Activated CD4-positive, CD25-positive, alpha-beta regulatory T cell treated with anti-CD3 and anti-CD28 coated beads, Interleukin-2, amount 50 U/mL, for 16 hours (primary cell): ENCODE results near the gene HS3ST1.
"Not testable (repeated sequence)": the region's sequence is repeated elsewhere in the genome, so short reads cannot be mapped to it uniquely, and the experiment has no call there.

Experiments
- DNase-seq: peaks from one replicate; pipeline ENCODE4 v3.0.0-alpha.2; 2020; ENCODE audit warnings: low read depth, low spot score

The HS3ST1 gene

DNA sequence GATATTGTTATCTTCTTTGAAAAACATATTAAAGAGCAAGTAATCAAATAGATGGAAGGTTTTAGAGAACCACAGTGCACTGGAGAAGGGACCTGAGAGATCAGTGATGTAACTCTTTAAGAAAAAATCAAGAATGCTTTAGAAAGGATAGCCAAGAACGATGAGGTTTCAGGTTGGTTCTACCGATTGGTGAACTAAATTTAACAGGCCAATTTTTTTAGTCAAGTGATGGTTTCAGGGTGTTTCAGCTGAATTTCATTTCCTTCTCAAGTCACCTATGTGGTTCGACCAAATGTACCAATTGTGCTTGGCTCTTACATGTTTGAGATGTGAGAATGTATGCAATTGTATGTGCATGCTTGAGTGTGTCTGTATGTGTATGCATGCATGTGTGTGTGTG lies 26.5 kb downstream of the HS3ST1 start:
- no peak for DNase-seq

DNA sequence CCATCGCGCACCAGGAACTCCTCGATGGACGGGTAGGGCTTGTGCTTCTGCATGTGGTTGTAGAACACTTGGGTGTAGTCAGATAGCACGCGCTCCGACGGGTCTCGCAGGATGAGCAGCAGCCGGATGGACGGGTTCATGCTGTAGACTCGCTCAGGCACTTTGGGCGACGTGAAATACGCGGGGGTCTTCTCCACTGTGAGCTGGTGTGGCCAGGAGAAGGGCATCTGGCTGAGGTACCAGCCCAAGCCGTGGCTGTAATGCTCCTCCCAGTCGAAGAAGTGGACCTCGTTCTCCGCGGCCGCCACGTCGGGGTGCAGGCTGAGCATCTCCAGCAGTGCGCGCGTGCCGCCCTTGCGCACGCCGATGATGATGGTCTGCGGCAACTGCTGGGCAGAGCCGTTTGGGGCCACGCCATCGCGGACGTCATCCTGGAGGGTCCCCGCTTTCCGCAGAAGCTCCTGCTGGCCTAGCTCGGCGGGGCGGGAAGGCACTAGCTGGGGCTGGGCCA lies 29.2 kb downstream of the HS3ST1 start:
- DNase-seq, result no peak

DNA sequence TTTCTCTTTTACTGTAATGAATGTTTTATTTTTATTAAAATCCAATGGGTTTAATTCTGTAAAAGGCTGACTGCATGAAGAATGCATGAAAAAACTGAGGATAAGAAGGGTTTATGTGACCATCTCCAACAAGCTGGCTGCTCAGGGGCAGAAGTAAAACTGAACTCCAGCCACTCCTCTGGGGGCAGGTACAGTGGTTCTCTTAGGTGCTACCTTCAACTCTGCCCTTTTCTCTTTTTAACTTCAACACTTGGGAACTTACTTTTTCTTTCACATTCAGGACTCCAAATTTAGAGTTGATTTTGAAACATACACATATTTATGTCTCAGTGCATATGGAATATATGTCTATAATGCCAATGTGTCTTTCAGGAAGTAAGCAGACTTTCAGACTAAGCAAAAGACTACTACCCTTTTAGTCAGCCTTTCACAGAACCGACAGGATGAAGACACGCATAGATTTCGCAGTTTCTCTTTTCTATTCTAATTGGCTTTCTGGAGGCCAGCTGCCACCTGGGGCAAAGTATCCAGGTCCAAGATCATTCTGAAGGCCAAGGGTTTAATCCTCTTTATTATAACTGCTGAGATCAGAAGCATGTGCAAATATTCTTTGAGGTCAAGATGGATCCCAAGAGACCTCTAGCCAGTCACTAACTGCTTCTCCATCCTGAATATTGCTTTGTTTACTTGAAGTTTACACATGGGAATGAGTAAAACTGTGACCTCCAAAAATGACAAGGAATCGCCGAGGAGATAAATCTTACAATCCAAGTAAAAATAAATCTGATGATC lies 30.7 kb downstream of the HS3ST1 start:
- DNase-seq, result no peak

DNA sequence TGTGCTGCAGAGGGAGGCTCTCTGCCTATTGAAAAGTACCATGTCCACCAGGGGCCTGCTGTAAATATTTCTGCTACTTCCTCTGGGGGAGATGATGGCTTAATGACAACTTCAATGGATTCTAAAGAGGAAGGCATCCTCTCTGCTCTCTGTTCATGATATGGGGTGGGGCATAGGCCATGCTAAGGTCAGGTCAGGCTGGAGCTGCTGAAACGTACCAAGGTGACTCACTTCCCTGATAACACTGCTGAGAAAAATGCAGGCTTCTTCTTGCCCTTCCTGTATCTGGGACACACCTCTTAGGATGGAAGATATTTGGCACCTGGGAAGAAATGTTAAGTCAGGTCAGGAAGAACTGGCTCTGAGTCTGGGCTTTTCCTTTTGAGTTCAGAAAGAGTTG lies 31.5 kb downstream of the HS3ST1 start:
- no peak for DNase-seq

DNA sequence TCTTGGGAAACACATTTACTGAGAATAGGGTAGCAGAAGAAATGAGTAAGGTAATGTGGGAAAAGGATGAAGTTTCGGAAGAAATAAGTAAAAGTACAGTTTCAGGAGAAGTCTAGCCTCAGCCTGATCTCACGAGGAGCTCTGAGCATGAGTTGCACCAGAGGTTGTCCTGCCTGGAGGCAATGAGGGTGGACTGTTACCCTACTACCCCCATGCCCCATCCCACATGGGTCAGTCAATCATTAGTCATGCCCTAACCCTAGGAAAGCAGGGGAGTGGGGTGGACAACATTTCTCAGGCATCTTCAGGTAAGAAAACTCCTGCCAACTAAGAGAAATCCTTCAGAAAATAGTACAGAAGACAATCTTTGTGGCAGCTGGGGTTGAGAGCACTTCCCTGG lies 35.1 kb downstream of the HS3ST1 start:
- no peak for DNase-seq

DNA sequence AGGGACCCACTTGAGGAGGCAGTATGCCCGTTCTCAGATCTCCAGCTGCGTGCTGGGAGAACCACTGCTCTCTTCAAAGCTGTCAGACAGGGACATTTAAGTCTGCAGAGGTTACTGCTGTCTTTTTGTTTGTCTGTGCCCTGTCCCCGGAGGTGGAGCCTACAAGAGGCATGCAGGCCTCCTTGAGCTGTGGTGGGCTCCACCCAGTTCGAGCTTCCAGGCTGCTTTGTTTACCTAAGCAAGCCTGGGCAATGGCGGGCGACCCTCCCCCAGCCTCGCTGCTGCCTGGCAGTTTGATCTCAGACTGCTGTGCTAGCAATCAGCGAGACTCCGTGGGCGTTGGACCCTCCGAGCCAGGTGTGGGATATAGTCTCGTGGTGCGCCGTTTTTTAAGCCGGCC lies 44.6 kb downstream of the HS3ST1 start:
- DNase-seq, result not testable (repeated sequence)

DNA sequence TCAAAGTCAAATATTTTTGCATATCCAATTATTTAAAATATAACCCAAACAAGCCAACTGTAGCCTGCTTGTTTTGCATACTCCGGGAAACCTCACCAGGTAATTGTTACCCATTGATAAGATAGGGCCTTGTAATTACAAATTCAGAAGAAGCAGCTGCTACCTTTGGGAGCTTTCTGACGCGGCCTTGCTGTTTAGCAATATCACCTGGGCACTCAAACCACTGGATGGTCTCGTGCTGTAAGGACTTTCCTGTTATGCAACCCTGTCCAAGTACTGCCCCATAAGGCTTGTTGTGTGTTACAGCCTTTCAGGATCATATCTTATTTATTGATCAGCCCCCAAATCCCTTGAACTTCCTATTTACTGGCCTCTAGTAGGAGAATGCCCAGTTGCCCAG lies 52.1 kb downstream of the HS3ST1 start:
- DNase-seq, result no peak

DNA sequence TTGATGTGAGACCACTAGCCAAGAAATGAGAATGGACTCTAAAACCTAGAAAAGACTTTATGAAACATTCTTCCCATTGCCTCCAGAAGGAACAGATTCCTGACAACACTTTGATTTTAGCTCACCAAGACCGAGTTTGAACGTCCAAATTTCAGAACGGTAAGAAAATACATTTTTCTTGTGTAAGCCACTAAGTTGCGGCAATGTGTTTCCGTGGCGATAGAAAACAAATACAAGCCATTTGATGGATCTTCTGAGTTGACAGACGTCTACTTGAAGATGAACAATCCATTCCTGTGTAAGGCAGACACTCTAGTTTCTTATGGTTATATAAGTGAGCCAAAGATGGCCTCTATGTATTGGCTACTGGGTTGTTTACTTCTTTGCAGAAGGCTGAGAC lies 52.5 kb downstream of the HS3ST1 start:
- DNase-seq, result no peak

DNA sequence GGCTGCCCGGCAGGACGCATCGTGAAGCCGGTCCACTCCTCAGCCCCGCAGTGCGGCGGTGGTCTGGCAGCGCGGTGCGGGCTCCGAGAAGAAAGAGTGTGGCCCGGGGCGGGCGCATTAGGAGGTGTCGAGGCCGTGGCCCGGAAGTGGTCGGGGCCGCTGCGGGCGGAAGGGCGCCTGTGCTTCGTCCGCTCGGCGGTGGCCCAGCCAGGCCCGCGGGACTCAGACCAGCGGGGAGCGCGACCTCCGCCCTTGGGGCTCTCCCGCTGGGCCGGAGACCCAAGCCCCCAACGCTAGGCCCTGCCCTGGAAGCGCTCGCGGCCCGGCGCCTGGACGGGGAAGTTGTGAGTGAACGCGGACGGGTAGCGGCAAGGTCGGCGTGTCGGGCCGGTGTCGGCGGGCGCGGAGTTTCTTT lies 60.0 kb downstream of the HS3ST1 start:
- no peak for DNase-seq

DNA sequence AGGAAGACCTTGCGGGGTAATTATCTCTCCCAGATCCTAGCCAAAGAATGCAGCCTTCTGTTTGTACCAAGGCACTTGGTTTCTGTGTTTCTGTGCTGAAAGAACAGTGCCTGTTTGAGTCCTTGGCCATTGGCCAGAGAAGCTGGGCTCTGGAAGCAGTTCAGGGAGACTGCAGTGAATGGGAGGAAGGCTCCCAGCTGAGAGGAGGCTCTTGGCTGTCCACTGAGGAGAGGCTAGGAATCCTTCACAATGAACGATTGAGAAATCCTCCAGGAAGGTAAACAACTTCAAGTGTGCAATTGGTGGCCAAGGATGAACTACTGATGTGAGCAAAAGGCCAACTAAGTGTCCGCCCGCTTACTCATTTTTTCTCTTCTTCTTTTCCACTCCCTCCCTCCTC lies 61.3 kb downstream of the HS3ST1 start:
- DNase-seq, result no peak

DNA sequence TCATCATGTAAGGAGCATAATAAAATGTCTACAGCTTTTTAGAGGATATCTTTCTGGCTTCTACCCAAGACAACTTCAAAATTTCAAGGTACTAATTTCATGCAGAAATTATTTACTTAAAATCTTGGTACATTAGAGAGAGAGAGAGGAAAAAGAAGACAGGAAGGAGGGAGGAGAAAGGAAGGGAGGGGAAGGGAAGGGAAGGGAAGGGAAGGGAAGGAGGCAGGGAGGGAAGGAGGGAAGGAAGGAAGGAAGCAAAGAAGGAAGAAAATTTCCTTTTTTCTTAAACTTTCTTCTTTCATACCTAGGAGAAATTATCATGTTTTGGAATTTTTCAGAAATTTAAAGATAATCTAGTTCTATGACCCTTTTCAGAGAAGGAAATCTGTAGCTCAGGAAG lies 61.8 kb downstream of the HS3ST1 start:
- no peak for DNase-seq

DNA sequence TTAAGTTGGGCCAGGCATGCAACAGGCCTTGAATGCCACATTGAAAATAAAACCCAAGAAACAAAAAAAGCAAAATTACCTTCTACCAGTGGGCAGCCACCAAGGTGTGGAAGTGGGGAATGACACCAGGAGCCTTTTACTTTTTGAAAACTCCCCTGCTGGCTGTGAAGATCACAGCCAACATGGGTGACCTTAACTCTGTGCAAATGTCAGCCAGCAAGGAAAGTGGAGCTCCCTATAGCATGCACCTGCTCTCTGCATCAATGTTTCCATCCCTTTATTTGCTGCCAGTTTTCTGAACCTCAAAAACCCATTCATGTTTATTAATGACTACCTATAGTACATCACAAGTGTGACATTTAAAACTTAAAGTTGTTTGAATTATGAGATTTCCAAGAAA lies 63.7 kb downstream of the HS3ST1 start:
- DNase-seq, result no peak

DNA sequence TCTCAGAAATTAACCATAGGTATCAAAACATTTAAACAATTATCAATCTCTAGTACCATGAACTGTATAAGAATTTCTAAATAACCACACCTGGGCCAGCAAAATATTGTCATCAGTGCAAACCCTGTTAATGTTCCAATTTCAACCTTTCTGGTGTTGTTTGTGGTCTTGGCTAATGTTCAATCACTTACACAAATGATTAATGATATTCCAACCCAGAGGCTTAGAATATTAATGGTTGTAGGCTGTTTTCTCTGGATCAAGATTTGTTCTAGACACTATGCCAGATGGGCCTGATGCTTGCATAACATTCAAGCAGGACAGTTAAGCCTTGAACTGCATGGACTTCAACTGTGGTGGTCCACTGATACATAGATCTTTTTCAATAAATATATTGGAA lies 69.1 kb downstream of the HS3ST1 start:
- no peak for DNase-seq

DNA sequence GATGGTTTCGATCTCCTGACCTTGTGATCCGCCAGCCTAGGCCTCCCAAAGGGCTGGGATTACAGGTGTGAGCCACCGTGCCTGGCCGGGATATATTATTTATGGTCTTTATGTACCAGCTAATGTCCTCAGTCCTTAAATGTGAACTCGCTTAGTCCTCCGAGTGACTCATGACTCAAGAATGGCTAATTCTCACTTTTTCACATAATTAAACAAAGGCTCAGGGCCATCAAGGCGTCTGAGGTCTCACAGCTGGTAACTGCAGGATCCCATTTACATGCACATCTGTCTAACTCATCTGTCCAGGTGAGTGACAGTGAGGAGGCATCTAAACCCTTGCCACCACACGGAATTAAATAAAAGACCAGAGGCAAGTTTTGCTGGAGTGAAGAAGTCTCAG lies 73.5 kb downstream of the HS3ST1 start:
- no peak for DNase-seq

DNA sequence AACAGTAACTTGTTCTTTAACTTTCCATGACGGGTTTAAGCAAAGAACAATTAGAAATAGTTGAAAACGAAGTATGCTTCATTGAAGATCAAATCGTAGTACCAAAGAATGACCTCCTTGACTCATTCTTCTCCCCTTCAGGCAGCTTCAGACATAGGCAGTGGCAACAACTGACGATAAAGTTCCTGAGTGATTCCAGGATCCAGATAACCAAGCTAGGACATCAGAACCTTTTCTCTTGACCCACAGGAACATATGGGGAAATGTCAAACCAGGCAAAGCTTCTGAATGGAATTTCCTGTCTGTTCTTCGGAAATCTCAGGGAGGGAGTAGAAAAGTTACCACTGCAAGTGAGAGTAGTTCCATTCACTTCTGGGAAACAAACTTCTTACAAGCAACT lies 74.2 kb downstream of the HS3ST1 start:
- DNase-seq, result no peak

DNA sequence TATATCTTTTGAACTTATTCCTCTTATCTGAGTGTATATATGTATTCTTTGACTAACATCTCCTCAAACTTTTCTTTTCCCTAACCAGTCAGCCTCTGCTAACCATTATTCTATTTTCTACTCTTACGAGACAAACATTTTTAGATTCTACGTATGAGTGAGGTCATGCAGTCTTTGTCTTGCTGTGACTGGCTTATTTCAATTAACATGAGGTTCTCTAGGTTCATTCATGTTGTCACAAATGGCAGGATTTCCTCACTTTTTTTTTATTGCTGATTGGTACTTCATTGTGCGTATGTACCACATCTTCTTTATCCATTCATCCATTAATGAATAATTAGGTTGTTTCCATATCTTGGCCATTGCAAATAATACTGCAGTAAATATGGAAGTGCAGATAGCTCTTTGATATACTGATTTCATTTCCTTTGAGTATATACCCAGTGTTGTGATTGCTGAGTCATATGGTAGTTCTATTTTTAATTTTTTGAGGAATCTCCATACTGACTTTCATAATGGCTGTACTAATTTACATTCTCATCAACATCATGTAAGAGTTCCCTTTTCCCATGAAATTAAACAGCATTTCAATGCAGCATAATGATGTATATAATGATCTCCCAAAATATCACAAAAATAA lies 80.1 kb downstream of the HS3ST1 start:
- DNase-seq, result no peak

DNA sequence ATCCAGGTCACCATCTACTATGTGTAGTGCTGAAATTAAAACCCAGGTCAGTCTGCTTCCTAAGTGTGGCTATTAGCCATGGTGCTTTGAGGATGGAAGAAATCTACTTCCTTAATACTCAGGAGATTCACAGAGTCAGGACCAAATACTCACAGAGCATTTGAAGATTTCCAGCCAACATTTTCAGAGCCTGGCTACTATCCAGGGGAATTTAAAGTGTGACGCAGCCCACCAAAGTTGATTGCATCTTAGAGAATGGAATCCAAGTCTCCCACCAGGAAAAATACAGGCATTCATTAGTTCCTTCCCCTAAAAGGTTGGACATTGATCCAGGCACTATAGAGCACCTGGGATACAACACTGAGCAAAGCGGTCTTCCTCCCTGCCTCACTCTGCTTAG lies 83.8 kb downstream of the HS3ST1 start:
- DNase-seq, result no peak

DNA sequence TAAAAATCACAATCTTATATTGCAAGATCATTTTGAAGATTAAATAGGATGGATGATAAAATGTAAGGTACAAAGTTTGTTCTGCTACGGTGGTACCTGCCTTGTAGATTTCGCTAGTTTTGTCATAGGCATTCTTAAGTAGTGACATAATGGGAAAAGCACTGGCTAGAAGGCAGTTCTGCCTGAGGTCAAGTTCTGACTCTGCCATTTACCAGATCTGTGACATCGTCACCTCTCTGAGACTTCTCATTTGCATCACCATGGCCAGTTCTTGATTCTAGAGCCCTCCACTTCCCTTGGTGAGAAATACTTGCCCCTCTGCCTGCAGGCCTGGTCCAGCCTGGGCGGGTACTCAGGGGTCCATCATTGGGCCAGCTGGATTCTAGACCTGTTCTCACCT lies 85.2 kb downstream of the HS3ST1 start:
- DNase-seq, result no peak
